OCI-LY1 (cell line): Measurements from ENCODE around the gene USP40.

Experiments used
- H2AFZ ChIP-seq: fragments of 200-600 bp; sonication (generic), shearing (Covaris generic); 2 replicates; pipeline ENCODE4 v1.6.0; 2014; ENCODE audit warnings: antibody characterized with exemption, mild to moderate bottlenecking, low read length
- H3F3A ChIP-seq: fragments of 200-600 bp; sonication (generic), shearing (Covaris generic); 2 replicates; pipeline ENCODE4 v1.6.0; 2014; ENCODE audit warnings: mild to moderate bottlenecking, antibody characterized with exemption, low read length, moderate library complexity; ENCODE audit not compliant: insufficient read depth
- H3K27ac ChIP-seq: fragments of 200-600 bp; sonication (generic); 2 replicates; pipeline ENCODE4 v1.5.1; 2014; ENCODE audit warnings: low read length, mixed run types, mild to moderate bottlenecking, low read depth; ENCODE audit not compliant: poor library complexity, severe bottlenecking
- H3K27me3 ChIP-seq: fragments of 200-600 bp; sonication (generic); 2 replicates; pipeline ENCODE4 v1.6.0; 2014; ENCODE audit warnings: antibody characterized with exemption, mild to moderate bottlenecking, low read length, moderate library complexity; ENCODE audit not compliant: insufficient read depth
- H3K36me3 ChIP-seq: fragments of 200-600 bp; sonication (generic); 2 replicates; pipeline ENCODE4 v1.6.1; 2014; ENCODE audit warnings: mild to moderate bottlenecking, antibody characterized with exemption, low read length, moderate library complexity, mixed read lengths; ENCODE audit not compliant: insufficient read depth
- H3K4me1 ChIP-seq: fragments of 200-600 bp; sonication (generic); 2 replicates; pipeline ENCODE4 v1.5.1; 2014; ENCODE audit warnings: mild to moderate bottlenecking, low read length, moderate library complexity; ENCODE audit not compliant: insufficient read depth, severe bottlenecking
- H3K4me2 ChIP-seq: fragments of 200-600 bp; sonication (generic), shearing (Covaris generic); 2 replicates; pipeline ENCODE4 v1.6.1; 2014; ENCODE audit warnings: low read length
- H3K4me3 ChIP-seq: fragments of 200-600 bp; sonication (generic); 2 replicates; pipeline ENCODE4 v1.5.1; 2014; ENCODE audit warnings: low read length, low read depth, mild to moderate bottlenecking, mixed read lengths; ENCODE audit not compliant: poor library complexity, severe bottlenecking
- H3K79me2 ChIP-seq: fragments of 200-600 bp; shearing (Covaris generic); 2 replicates; pipeline ENCODE4 v1.6.1; 2016; ENCODE audit warnings: mixed run types, low read length, mixed read lengths; ENCODE audit not compliant: insufficient read depth
- H3K9ac ChIP-seq: fragments of 200-600 bp; sonication (generic), shearing (Covaris generic); 2 replicates; pipeline ENCODE4 v1.6.1; 2014; ENCODE audit warnings: mild to moderate bottlenecking, low read length, mixed read lengths
- H3K9me2 ChIP-seq: fragments of 200-600 bp; sonication (generic), shearing (Covaris generic); 2 replicates; pipeline ENCODE4 v1.6.1; 2014; ENCODE audit warnings: low read depth, mild to moderate bottlenecking, low read length, mixed read lengths
- H3K9me3 ChIP-seq: fragments of 200-600 bp; shearing (Covaris generic); 2 replicates; pipeline ENCODE4 v1.6.1; 2014; ENCODE audit warnings: low read length, mixed read lengths
- H4K20me1 ChIP-seq: fragments of 200-600 bp; sonication (generic), shearing (Covaris generic); 2 replicates; pipeline ENCODE4 v1.6.0; 2016; ENCODE audit warnings: mild to moderate bottlenecking, low read length; ENCODE audit not compliant: insufficient read depth
- EZH2 ChIP-seq: fragments of 200-600 bp; sonication (generic), shearing (Covaris generic); IDR thresholded peaks from 2 replicates; pipeline ENCODE4 v1.8.0; 2017; ENCODE audit warnings: borderline replicate concordance, mixed run types, mild to moderate bottlenecking, antibody characterized with exemption, low read length, moderate library complexity, mixed read lengths
- TF ChIP-seq, protein P1 (sequence below): fragments of 200-600 bp; sonication (generic), shearing (Covaris generic); IDR thresholded peaks from 2 replicates; pipeline ENCODE4 v1.5.1; 2017; ENCODE audit warnings: mild to moderate bottlenecking, antibody characterized with exemption, low read length, moderate library complexity, mixed read lengths

The USP40 gene

GRCh38 chr2:233437439-233437955 is 129.1 kb downstream of the USP40 start:
- Histone ChIP-seq H3K9me2 (no peaks in the 10 kb centered on the region), H2AFZ (no peak overlapping the region), H3K4me3 (no peak overlapping the region), H3K4me2 (no peak overlapping the region), H3K9me3 (no peaks in the 10 kb centered on the region), H3K4me1 (no peaks in the 10 kb centered on the region), H3K36me3 (no peaks in the 10 kb centered on the region; the same call in 1 of the 2 replicates), H4K20me1 (no peaks in the 10 kb centered on the region), H3K9ac (no peak overlapping the region), H3F3A (no peaks in the 10 kb centered on the region), H3K79me2 (no peaks in the 10 kb centered on the region), H3K27ac (no peak overlapping the region), H3K27me3 (no peaks in the 10 kb centered on the region)
- TF ChIP-seq EZH2, result no peak
- TF ChIP-seq, protein P1, sequence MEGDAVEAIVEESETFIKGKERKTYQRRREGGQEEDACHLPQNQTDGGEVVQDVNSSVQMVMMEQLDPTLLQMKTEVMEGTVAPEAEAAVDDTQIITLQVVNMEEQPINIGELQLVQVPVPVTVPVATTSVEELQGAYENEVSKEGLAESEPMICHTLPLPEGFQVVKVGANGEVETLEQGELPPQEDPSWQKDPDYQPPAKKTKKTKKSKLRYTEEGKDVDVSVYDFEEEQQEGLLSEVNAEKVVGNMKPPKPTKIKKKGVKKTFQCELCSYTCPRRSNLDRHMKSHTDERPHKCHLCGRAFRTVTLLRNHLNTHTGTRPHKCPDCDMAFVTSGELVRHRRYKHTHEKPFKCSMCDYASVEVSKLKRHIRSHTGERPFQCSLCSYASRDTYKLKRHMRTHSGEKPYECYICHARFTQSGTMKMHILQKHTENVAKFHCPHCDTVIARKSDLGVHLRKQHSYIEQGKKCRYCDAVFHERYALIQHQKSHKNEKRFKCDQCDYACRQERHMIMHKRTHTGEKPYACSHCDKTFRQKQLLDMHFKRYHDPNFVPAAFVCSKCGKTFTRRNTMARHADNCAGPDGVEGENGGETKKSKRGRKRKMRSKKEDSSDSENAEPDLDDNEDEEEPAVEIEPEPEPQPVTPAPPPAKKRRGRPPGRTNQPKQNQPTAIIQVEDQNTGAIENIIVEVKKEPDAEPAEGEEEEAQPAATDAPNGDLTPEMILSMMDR, result no peak

GRCh38 chr2:233436691-233437438 is 129.7 kb downstream of the USP40 start:
- no peak overlapping the region for H3K4me3 ChIP-seq
- TF ChIP-seq, protein P1, result no peak
- no peak for TF ChIP-seq EZH2
- no peaks in the 10 kb centered on the region for H3K4me1 ChIP-seq
- H3K27me3 ChIP-seq, result no peaks in the 10 kb centered on the region
- no peak overlapping the region for H3K4me2 ChIP-seq
- H3K9me2 ChIP-seq, result no peaks in the 10 kb centered on the region
- H3K27ac ChIP-seq, result no peak overlapping the region
- no peaks in the 10 kb centered on the region for H4K20me1 ChIP-seq
- H2AFZ ChIP-seq, result no peak overlapping the region
- no peaks in the 10 kb centered on the region for H3K79me2 ChIP-seq
- H3K9ac ChIP-seq, result no peak overlapping the region
- H3F3A ChIP-seq, result no peaks in the 10 kb centered on the region
- no peaks in the 10 kb centered on the region; the same call in 1 of the 2 replicates for H3K36me3 ChIP-seq
- H3K9me3 ChIP-seq, result no peaks in the 10 kb centered on the region

DNA sequence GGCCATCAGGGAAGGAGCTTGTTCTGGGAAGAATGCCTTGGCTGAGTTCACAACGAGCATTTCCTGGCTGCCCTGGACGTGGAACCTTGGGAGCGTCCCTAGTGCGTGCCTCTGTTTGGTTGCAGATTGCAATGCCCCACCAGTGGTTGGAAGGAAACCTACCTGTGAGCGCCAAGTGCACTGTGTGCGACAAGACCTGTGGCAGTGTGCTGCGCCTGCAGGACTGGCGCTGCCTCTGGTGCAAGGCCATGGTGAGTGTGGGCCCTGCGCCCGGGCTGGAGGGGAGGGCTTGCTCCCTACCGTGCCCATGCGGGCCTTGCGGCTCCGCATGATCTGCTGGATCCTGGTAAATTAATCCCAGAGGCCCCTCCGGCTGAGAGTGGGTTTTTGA is 130.4 kb downstream of the USP40 start:
- Histone ChIP-seq H3K9me2 (no peaks in the 10 kb centered on the region), H4K20me1 (no peaks in the 10 kb centered on the region), H2AFZ (no peak overlapping the region), H3K4me1 (no peaks in the 10 kb centered on the region), H3K36me3 (no peaks in the 10 kb centered on the region; the same call in 1 of the 2 replicates), H3K27me3 (no peaks in the 10 kb centered on the region), H3K4me3 (no peak overlapping the region), H3F3A (no peaks in the 10 kb centered on the region), H3K27ac (no peak overlapping the region), H3K9ac (no peak overlapping the region), H3K79me2 (no peaks in the 10 kb centered on the region), H3K9me3 (no peaks in the 10 kb centered on the region), H3K4me2 (no peak overlapping the region)
- TF ChIP-seq EZH2, result no peak
- TF ChIP-seq, protein P1, result no peak
